ENCODE data around the gene AHRR.
"Not testable (repeated sequence)": the region's sequence is repeated elsewhere in the genome, so short reads cannot be mapped to it uniquely, and the experiment has no call there.

The AHRR gene

DNA sequence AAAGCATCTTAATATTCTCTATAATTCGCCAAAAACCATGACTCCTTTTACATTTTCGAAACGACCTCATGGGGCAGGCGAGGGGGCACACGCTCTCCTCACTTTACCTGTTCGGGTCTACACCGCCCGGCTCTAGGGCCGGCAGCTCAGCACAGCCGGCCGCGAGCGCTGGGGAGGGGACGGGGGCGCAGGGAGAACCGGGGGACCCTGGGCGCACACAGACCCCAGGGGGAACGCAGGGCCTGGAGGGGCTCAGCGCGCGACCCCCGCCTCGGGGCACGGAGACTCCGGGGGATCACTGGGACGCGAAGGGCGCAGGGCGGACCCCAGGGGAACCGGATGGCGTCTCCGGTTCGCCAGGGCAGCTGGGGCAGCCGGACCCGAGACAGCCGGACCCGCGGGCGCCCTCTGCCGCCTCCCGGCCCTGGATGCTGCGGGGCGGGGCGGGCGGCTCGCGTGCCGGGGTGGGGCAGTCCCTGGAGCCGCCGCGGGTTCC is at the start of gene AHRR:
TSS of gene AHRR (plus strand) at position 485 of the 496 bp plus-strand sequence. CDS start 22,189 bp downstream, outside the sequence.
- DNase-seq: peak; percentile 68

DNA sequence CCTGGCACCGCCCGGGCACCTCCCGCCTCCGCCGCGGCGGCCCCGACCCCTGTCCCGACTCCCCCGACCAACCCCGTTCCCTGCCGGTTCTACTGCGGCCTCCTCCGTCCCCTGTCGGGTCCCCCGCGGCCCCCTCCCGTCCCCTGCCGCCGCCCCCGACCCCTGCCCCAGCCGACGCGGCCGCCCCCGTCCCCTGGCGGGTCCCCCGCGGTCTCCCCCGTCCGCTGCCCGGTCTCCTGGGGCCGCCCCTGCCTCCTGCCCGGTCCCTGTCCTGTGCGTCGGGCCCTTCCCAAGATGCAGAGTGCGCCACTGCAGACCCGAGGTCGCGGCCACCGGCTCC is 49.7 kb upstream of the AHRR start:
- not testable (repeated sequence) for DNase-seq

DNA sequence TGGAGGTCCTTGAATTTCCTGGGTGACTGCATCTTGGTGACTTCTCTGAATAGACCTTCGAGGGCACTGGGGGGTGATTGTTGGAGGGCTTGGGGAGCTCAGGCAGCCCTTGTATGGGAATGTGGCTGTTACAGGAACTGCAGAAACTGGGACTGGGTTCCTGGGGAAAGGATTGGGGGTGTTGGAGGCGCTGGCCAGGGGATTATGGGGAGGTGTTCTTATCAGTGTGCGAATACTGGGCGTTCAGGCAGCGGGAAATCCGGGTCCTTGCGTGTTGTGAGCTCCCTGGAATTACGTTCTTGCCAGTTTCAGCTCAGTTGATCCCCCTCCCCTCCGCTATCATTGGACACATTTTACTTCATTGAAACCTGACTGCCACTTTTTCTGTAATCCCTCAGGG is 48.4 kb upstream of the AHRR start:
- DNase-seq: not testable (repeated sequence)

DNA sequence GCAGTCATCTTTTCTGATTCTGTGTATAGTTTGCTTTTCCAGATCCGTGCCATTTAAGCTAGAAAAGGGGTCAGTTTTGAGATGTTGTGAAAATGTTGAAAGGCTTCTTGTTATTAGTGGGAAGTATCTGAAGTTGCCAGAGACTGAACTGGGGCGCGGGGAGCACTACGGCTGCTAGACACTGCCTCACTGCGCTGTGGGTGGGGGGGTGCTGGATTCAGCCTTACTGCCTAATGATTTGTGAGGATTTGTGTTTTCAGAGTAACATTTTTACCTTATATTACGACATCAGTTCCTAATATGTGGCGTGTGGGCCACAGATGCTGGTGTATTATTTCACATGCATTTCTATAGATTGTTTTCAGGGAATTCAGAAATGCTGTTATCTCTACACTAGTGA is 48.0 kb upstream of the AHRR start:
- DNase-seq: not testable (repeated sequence)

DNA sequence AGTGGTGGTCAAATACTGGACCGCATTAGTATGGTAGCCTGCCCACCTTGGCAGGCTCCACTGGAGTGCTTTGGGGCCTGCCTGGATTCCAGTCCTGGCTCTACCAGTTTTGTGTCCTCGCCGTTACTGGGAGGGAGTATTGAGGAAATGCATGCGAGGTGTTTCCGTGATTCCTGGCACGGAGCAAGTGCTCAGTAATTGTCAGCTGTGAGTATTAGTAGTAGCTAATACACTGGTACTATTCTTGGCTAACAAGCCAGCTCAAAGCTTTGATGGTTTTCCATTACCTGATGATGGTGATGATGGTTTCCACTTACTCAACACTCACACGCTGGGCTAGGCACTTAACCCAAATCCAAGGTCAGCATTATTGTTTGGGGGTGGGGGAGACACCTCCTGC is 47.2 kb upstream of the AHRR start:
- not testable (repeated sequence) for DNase-seq

DNA sequence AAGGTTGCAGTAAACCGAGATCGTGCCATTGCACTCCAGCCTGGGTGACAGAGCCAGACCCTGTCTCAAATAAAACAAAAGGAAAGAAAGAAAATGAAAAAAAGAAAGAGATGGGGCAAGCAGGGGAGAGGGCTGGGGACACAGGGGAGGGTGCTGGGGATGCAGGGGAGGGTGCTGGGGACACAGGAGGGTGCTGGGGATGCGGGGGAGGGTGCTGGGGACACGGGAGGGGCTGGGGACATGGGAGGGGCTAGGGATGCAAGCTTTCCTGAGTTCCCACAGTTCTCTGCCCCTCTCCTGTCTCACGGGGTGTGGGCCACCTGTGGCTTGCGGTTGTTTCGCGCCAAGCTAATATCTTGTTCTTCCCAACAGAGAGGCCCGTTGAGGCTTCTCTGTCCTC is 42.9 kb upstream of the AHRR start:
- DNase-seq: no peak

DNA sequence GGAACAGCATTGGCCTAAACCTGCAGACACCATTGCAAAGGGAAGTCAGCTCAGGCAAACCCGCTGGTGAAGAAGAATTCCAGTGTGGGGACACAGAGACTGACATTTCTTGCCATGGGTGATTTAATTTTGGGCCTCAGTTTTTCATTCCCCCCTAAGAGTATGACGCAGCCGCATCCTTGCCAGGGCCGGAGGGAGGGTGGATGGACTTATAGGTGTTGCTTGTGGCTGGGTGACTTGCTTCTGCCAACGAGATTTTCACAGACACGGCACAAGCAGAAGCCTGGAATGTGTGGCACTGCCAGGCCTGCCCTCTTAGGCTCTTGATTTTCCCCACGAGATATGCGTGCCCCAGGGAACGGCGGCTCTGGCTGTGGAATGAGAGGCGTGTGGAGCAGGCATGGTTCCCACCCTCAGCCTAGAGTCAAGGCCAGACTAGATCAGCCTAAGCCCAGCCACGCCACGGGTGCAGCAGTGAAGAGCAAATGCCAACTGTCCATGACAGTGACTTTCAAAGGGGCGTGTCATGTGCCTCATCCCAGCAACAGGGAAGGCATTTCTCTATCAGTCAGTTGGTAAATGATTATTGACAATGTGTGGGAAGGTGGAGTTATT is 42.4 kb upstream of the AHRR start:
- not testable (repeated sequence) for DNase-seq

- DNase-seq: no peak
Measured at GRCh38 chr5:285991-286557, 35.4 kb upstream of the AHRR start.

- DNase-seq: not testable (repeated sequence)
Measured at GRCh38 chr5:290200-290599, 31.3 kb upstream of the AHRR start.

DNA sequence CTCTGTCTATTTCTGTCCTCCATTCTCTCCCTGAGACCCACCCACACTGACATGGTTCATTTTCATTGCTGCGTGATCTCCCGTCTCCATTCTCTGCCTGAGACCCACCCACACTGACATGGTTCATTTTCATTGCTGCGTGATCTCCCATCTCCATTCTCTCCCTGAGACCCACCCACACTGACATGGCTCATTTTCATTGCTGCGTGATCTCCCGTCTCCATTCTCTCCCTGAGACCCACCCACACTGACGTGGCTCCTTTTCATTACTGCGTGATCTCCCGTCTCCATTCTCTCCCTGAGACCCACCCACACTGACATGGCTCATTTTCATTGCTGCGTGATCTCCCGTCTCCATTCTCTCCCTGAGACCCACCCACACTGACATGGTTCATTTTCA is 30.2 kb upstream of the AHRR start:
- not testable (repeated sequence) for DNase-seq

GRCh38 chr5:294788-295187 is 26.7 kb upstream of the AHRR start:
- not testable (repeated sequence) for DNase-seq

- DNase-seq: not testable (repeated sequence)
Measured at GRCh38 chr5:296207-296606, 25.3 kb upstream of the AHRR start.

- DNase-seq: peak; percentile 51
Measured at GRCh38 chr5:296954-297353, 24.6 kb upstream of the AHRR start.

GRCh38 chr5:297448-297847 is 24.1 kb upstream of the AHRR start:
- not testable (repeated sequence) for DNase-seq

GRCh38 chr5:297991-298736 is 23.4 kb upstream of the AHRR start:
- not testable (repeated sequence) for DNase-seq

- DNase-seq: no peak
Measured at GRCh38 chr5:298737-299125, 22.8 kb upstream of the AHRR start.

DNA sequence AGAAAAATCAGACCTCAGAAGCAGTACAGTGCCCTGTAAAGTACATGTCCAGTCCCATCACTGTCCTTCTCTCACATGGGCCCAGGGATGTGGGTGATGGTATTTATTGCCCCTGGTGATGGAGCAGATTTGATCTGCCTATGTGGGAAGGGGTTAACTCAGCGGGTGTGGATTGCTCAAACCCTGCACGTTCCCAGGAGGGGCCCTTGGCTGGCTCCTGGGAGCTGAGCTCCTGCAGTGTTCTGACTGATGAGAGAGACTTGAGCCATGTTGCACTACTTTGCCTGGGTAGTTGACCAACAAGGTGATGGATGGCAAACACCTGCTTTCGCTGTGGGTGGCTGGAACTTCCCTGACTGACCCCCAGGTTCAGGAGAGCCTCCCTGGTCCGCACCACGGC is 21.6 kb upstream of the AHRR start:
- DNase-seq: not testable (repeated sequence)

GRCh38 chr5:300691-301435 is 20.7 kb upstream of the AHRR start:
- not testable (repeated sequence) for DNase-seq

DNA sequence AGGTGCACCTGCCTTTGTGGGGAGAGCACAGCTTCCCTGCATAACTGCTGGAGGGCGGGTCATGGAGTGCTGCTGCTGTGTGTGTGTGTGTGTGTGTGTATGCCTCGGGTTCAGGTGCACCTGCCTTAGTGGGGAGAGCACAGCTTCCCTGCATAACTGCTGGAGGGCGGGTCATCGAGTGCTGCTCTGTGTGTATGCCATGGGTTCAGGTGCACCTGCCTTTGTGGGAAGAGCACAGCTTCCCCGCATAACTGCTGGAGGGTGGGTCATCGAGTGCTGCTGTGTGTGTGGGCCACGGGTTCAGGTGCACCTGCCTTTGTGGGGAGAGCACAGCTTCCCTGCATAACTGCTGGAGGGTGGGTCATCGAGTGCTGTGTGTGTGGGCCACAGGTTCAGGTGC is 19.1 kb upstream of the AHRR start:
- not testable (repeated sequence) for DNase-seq

- no peak for DNase-seq
Measured at GRCh38 chr5:302966-303365, 18.5 kb upstream of the AHRR start.

DNA sequence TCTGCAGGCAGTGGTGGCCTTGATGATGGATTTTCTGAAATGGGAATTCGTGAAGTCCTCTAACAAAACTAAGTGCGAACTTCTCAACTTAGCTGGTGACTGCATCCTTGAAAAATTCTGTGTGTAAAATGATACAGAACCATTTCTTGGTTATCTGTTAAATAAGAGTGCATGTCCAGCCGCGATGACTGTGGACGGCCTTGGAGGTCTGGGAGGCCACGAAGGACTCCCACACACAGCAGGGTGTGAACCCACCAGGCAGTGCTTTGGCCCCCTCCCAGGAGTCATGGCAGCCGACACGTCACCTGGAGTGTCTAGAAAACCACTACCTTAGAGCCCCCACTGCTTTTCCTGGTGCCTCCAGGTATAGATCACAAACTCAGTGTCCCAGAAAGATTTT is 17.8 kb upstream of the AHRR start:
- DNase-seq: not testable (repeated sequence)

GRCh38 chr5:305050-305449 is 16.5 kb upstream of the AHRR start:
- no peak for DNase-seq

DNA sequence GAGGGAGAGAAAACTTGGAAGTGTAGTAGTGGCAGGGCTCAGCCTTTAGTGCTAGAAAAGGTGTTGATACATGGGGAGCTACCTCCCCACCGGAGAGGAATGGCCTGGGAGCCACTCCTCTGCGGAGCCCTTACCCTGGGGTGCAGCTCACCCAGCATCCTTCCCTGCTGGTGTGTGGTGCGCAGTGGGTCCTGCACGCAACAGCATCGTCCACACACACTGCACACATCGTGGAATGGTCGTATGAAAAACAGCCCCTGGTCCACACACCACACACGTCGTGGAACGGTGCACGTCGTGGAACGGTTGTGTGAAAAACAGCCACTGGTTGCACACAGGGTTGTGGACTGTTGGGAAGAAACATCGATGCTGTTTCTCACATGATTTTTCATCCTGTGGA is 16.1 kb upstream of the AHRR start:
- DNase-seq: no peak

Measured in activated CD4-positive, alpha-beta T cell treated with anti-CD3 and anti-CD28 coated beads, Interleukin-2, amount 50 U/mL, for 16 hours (primary cell).